Kidney epithelial cell (primary cell): ENCODE measurements around the gene MCU. TPM values are rescaled to one million over a fixed set of nuclear protein-coding genes. Genes with fewer than 3 reads are reported as not detected.

ENCODE experiments used
- DNase-seq: peaks from one replicate; pipeline ENCODE4 v3.0.0-alpha.2; 2010; ENCODE audit warnings: low read depth
- H3K27me3 ChIP-seq: 2 replicates; pipeline ENCODE4 v1.6.0; 2011; ENCODE audit warnings: low read length; ENCODE audit not compliant: control insufficient read depth, insufficient read depth
- H3K36me3 ChIP-seq: 2 replicates; pipeline ENCODE4 v1.5.1; 2011; ENCODE audit warnings: low read length; ENCODE audit not compliant: control insufficient read depth, insufficient read depth
- H3K4me3 ChIP-seq: 2 replicates; pipeline ENCODE4 v1.5.1; 2011; ENCODE audit warnings: low read depth, mild to moderate bottlenecking, control low read depth, low read length
- CTCF ChIP-seq: IDR thresholded peaks from 2 replicates; pipeline ENCODE4 v1.5.1; 2011; ENCODE audit warnings: mild to moderate bottlenecking, moderate library complexity, low read length, control low read depth, inconsistent platforms; ENCODE audit not compliant: insufficient read depth, poor library complexity, severe bottlenecking
- total RNA-seq: library from RNA; depleted of rRNA; stranded (reverse); fragments of >200 nt; gene quantifications from 2 replicates; pipeline ENCODE4 v1.2.3, GENCODE V29; 2015

MCU gene
- total RNA-seq, 1 donor from 2014 or later: 15.4 TPM

GRCh38 chr10:72822342-72822986, 130.5 kb downstream of the MCU start:
- no peak for TF ChIP-seq CTCF
- DNase-seq: no peak
- H3K4me3 ChIP-seq: no peak overlapping the region

GRCh38 chr10:72825163-72825562, 133.2 kb downstream of the MCU start:
- TF ChIP-seq CTCF: no peak
- no peaks in the 10 kb centered on the region for H3K36me3 ChIP-seq

More at GRCh38 chr10:72822342-72822986, 130.5 kb downstream of the MCU start:
- H3K27me3 ChIP-seq: no peaks in the 10 kb centered on the region
- H3K36me3 ChIP-seq: no peaks in the 10 kb centered on the region

GRCh38 chr10:72826346-72826745, 134.4 kb downstream of the MCU start:
- H3K27me3 ChIP-seq: no peaks in the 10 kb centered on the region

More at GRCh38 chr10:72825163-72825562, 133.2 kb downstream of the MCU start:
- no peak for DNase-seq
- Histone ChIP-seq H3K27me3 (no peaks in the 10 kb centered on the region), H3K4me3 (no peak overlapping the region)

GRCh38 chr10:72828294-72828693, 136.4 kb downstream of the MCU start:
- no peak for DNase-seq
- no peaks in the 10 kb centered on the region for H3K36me3 ChIP-seq
- H3K4me3 ChIP-seq: no peak overlapping the region
- no peaks in the 10 kb centered on the region for H3K27me3 ChIP-seq
- TF ChIP-seq CTCF: no peak

More at GRCh38 chr10:72826346-72826745, 134.4 kb downstream of the MCU start:
- no peak for DNase-seq
- Histone ChIP-seq H3K4me3 (no peak overlapping the region), H3K36me3 (no peaks in the 10 kb centered on the region)
- TF ChIP-seq CTCF: no peak

GRCh38 chr10:72830625-72831024, 138.7 kb downstream of the MCU start:
- Histone ChIP-seq H3K4me3 (no peak overlapping the region), H3K36me3 (no peaks in the 10 kb centered on the region), H3K27me3 (no peaks in the 10 kb centered on the region)
- no peak for TF ChIP-seq CTCF
- no peak for DNase-seq
